ENCODE results near the gene ESYT3.

- TF ChIP-seq CTCF (conservative IDR thresholded peaks at IDR 0.05; ENCODE audit: low read length), result no peak
- TF ChIP-seq EZH2phosphoT487 (IDR thresholded peaks at IDR 0.05; ENCODE audit: borderline replicate concordance, low read depth, low read length), result no peak
These were observed 30.1 kb downstream of the ESYT3 start for GRCh38 chr3:138464491-138464860.

Data from OCI-LY7 (cell line).